WTC11 (cell line): Measurements from ENCODE around the gene ABHD16A. TPM values are rescaled to one million over a fixed set of nuclear protein-coding genes. Genes with fewer than 3 reads are reported as not detected.

Source experiments
- ATAC-seq: fragments of 200-7000 bp; cut with Tn5 transposase; 2 replicates; pipeline ENCODE4 v1.10.0; 2021; ENCODE audit warnings: mild to moderate bottlenecking, moderate library complexity
- CTCF ChIA-PET: fragments of 300-600 bp; sonication (Branson Sonifier 250); formaldehyde crosslinking; loops from one replicate; lab custom pipeline; 2021; ENCODE audit warnings: antibody characterized with exemption; lab: Charles Lee
- POLR2A ChIA-PET: fragments of 350-600 bp; sonication (Branson Sonifier 250); formaldehyde crosslinking; loops from one replicate; lab custom pipeline; 2021; ENCODE audit warnings: antibody characterized with exemption; lab: Charles Lee
- DNase-seq: peaks from one replicate; pipeline ENCODE4 v3.0.0; 2021; ENCODE audit warnings: low spot score
- H3K27ac Mint-ChIP-seq: 2 replicates; pipeline ENCODE4 v1.8.0; 2021; ENCODE audit warnings: mixed read lengths
- H3K27me3 Mint-ChIP-seq: 2 replicates; pipeline ENCODE4 v1.8.0; 2021; ENCODE audit warnings: low read depth, mild to moderate bottlenecking, moderate library complexity, mixed read lengths
- H3K36me3 Mint-ChIP-seq: 2 replicates; pipeline ENCODE4 v1.8.0; 2021; ENCODE audit warnings: mixed read lengths
- H3K4me1 Mint-ChIP-seq: 2 replicates; pipeline ENCODE4 v1.8.0; 2022; ENCODE audit warnings: mixed read lengths
- H3K4me3 Mint-ChIP-seq: 2 replicates; pipeline ENCODE4 v1.8.0; 2021; ENCODE audit warnings: mild to moderate bottlenecking, moderate library complexity, mixed read lengths
- H3K9me3 Mint-ChIP-seq: 2 replicates; pipeline ENCODE4 v1.8.0; 2021; ENCODE audit warnings: mixed read lengths
- CREM ChIP-seq: sonication (generic); formaldehyde crosslinking; IDR thresholded peaks from 2 replicates; pipeline ENCODE4 v1.8.1; 2022; ENCODE audit warnings: mild to moderate bottlenecking, missing genetic modification reagents, moderate library complexity
- E2F1 ChIP-seq: sonication (generic); formaldehyde crosslinking; IDR thresholded peaks from 2 replicates; pipeline ENCODE4 v1.8.0; 2022; ENCODE audit warnings: mild to moderate bottlenecking, missing genetic modification reagents
- ELF4 ChIP-seq: sonication (generic); formaldehyde crosslinking; IDR thresholded peaks from 2 replicates; pipeline ENCODE4 v1.8.1; 2022; ENCODE audit warnings: low read depth, mild to moderate bottlenecking, moderate library complexity, missing genetic modification reagents
- ESRRA ChIP-seq: sonication (generic); formaldehyde crosslinking; IDR thresholded peaks from 2 replicates; pipeline ENCODE4 v1.8.1; 2022; ENCODE audit warnings: mild to moderate bottlenecking, missing genetic modification reagents, borderline replicate concordance
- FOXK1 ChIP-seq: sonication (generic); formaldehyde crosslinking; IDR thresholded peaks from 2 replicates; pipeline ENCODE4 v1.8.0; 2022; ENCODE audit warnings: mild to moderate bottlenecking, moderate library complexity, missing genetic modification reagents
- GABPB1 ChIP-seq: sonication (generic); formaldehyde crosslinking; IDR thresholded peaks from 2 replicates; pipeline ENCODE4 v1.8.1; 2023; ENCODE audit warnings: mild to moderate bottlenecking, missing genetic modification reagents
- GRHL2 ChIP-seq: fragments of 250-450 bp; sonication (Bioruptor Pico); IDR thresholded peaks from 2 replicates; pipeline ENCODE4 v1.8.0; 2022; ENCODE audit warnings: mild to moderate bottlenecking, moderate library complexity; ENCODE audit not compliant: insufficient replicate concordance, severe bottlenecking
- HMGA2 ChIP-seq: fragments of 250-450 bp; sonication (Bioruptor Pico); IDR thresholded peaks from 2 replicates; pipeline ENCODE4 v1.4.0; 2021; ENCODE audit warnings: mild to moderate bottlenecking, moderate library complexity
- HMGXB4 ChIP-seq: sonication (generic); formaldehyde crosslinking; IDR thresholded peaks from 2 replicates; pipeline ENCODE4 v1.8.1; 2023; ENCODE audit warnings: mild to moderate bottlenecking, moderate library complexity, missing genetic modification reagents
- IRF2 ChIP-seq: sonication (generic); formaldehyde crosslinking; IDR thresholded peaks from 2 replicates; pipeline ENCODE4 v1.8.0; 2022; ENCODE audit warnings: low read depth, missing genetic modification reagents, borderline replicate concordance
- JUN ChIP-seq: sonication (generic); formaldehyde crosslinking; IDR thresholded peaks from 2 replicates; pipeline ENCODE4 v1.8.0; 2023; ENCODE audit warnings: mild to moderate bottlenecking, missing genetic modification reagents
- MLX ChIP-seq: sonication (generic); formaldehyde crosslinking; IDR thresholded peaks from 2 replicates; pipeline ENCODE4 v1.8.1; 2023; ENCODE audit warnings: mild to moderate bottlenecking, missing genetic modification reagents, moderate library complexity
- PREB ChIP-seq: sonication (generic); formaldehyde crosslinking; IDR thresholded peaks from 2 replicates; pipeline ENCODE4 v1.8.1; 2022; ENCODE audit warnings: mild to moderate bottlenecking, missing genetic modification reagents, moderate library complexity, borderline replicate concordance
- RORB ChIP-seq: fragments of 250-450 bp; sonication (Bioruptor Pico); IDR thresholded peaks from 2 replicates; pipeline ENCODE4 v1.9.0; 2021; ENCODE audit warnings: mild to moderate bottlenecking
- SOX15 ChIP-seq: fragments of 250-450 bp; sonication (Bioruptor Pico); IDR thresholded peaks from 2 replicates; pipeline ENCODE4 v1.9.0; 2021; ENCODE audit warnings: mild to moderate bottlenecking
- SP1 ChIP-seq: sonication (generic); formaldehyde crosslinking; conservative IDR thresholded peaks from 2 replicates; pipeline ENCODE4 v1.8.1; 2022; ENCODE audit warnings: missing genetic modification reagents
- STAT6 ChIP-seq: sonication (generic); formaldehyde crosslinking; conservative IDR thresholded peaks from 2 replicates; pipeline ENCODE4 v1.8.1; 2023; ENCODE audit warnings: mild to moderate bottlenecking, low read depth, missing genetic modification reagents, moderate library complexity
- TEAD1 ChIP-seq: sonication (generic); formaldehyde crosslinking; IDR thresholded peaks from 2 replicates; pipeline ENCODE4 v1.8.0; 2022; ENCODE audit warnings: mild to moderate bottlenecking, missing genetic modification reagents
- ZNF263 ChIP-seq: sonication (generic); formaldehyde crosslinking; IDR thresholded peaks from 2 replicates; pipeline ENCODE4 v1.8.1; 2022; ENCODE audit warnings: low read depth, mild to moderate bottlenecking, moderate library complexity, missing genetic modification reagents
- ZNF423 ChIP-seq: fragments of 250-450 bp; sonication (Bioruptor Pico); IDR thresholded peaks from 2 replicates; pipeline ENCODE4 v2.1.2; 2022; ENCODE audit warnings: mild to moderate bottlenecking, moderate library complexity
- total RNA-seq: library from RNA; stranded (reverse); gene quantifications from 3 replicates; pipeline ENCODE4 v1.2.3, GENCODE V29; 2021
- TF ChIP-seq, protein P1 (sequence below): sonication (generic); formaldehyde crosslinking; IDR thresholded peaks from 2 replicates; pipeline ENCODE4 v1.8.1; 2022; ENCODE audit warnings: mild to moderate bottlenecking, moderate library complexity, missing genetic modification reagents
- TF ChIP-seq, protein P2 (sequence below): fragments of 250-450 bp; sonication (Bioruptor Pico); IDR thresholded peaks from 2 replicates; pipeline ENCODE4 v1.8.0; 2021; ENCODE audit warnings: mild to moderate bottlenecking

The ABHD16A gene
- total RNA-seq, 1 experiment from 2014 or later, result 28.6 TPM

DNA sequence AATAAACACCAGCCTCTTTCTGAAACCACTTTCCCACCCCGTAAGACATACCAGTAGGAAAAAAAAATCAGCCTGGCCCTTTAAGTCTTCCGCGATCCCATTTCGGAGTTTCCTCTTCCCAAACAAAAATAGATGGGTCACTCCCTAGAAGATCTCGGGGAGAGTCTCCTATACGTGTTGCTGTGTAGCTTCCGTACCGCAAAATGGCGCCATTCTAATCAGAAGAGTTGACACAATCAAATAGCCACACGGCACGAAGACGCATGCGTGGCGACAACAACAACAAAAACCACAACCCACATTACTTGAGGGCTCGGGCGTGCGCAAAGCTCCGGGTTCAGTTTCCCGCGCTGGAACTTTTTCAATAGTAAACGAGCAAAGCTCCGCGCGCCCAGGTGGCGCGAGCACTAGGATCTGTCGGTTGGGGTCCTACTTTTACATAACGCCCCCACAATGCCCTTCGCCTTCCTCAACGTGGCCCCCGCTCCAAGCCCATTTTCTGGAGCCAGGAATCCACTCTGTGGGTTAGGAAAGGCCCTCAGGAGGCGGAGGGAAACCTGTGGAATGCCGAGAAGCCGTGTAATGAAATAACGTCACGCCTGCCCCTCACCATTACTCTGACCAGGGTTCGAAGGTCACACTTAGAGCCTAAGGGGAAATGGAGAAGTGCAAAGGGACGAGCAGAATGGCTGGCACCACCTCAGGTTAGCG, 38.2 kb downstream of the ABHD16A start, which contains the start of gene GPANK1:
GPANK1 (minus strand) TSS at position 208 of the 711 bp plus-strand sequence. CDS start 519 bp downstream, outside the sequence.
- H3K27me3 Mint-ChIP-seq, result no peaks in the 10 kb centered on the region
- H3K9me3 Mint-ChIP-seq, result no peaks in the 10 kb centered on the region
- DNase-seq (peak; percentile 64), ATAC-seq (peak; percentile 12)
- peak within 1 kb of the TSS; percentile 91 for H3K4me3 Mint-ChIP-seq
- POLR2A ChIA-PET, result interaction anchor here (0.8 to 1.6 kb wide), 13 partner anchors 11 to 198 kb away, joined by 3 to 9 read pairs (median 3); partner anchors contain the start of genes ABHD16A, BAG6, DDAH2 and DDX39B
- CTCF ChIA-PET, result interaction anchor here (0.5 to 1.8 kb wide), 13 partner anchors 12 to 127 kb away, joined by 3 to 7 read pairs (median 4); partner anchors contain the start of genes ATP6V1G2, BAG6 and DDAH2
- H3K4me1 Mint-ChIP-seq, result peaks cover 34% of the 10 kb centered on the region
- peak within 1 kb of the TSS; percentile 98 for H3K27ac Mint-ChIP-seq
- TF ChIP-seq JUN (CRISPR knock-in tag) (0 out of 2 replicates have a peak, but pooled peaks have one; percentile 11), MLX (CRISPR knock-in tag) (no peak), ZNF423 (no peak), TEAD1 (CRISPR knock-in tag) (0 out of 2 replicates have a peak, but pooled peaks have one; percentile 36), HMGA2 (CRISPR knock-in tag) (no peak), FOXK1 (peak; percentile 69; the same call in 1 of the 2 replicates), GABPB1 (CRISPR knock-in tag) (no peak), PREB (CRISPR knock-in tag) (no peak), SP1 (0 out of 2 replicates have a peak, but pooled peaks have one; percentile 16), GRHL2 (no peak), IRF2 (CRISPR knock-in tag) (no peak), CREM (peak; percentile 20; the same call in 1 of the 2 replicates), HMGXB4 (0 out of 2 replicates have a peak, but pooled peaks have one; percentile 12)
- TF ChIP-seq, protein P1, sequence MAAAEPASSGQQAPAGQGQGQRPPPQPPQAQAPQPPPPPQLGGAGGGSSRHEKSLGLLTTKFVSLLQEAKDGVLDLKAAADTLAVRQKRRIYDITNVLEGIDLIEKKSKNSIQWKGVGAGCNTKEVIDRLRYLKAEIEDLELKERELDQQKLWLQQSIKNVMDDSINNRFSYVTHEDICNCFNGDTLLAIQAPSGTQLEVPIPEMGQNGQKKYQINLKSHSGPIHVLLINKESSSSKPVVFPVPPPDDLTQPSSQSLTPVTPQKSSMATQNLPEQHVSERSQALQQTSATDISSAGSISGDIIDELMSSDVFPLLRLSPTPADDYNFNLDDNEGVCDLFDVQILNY (CRISPR knock-in tag), result 0 out of 2 replicates have a peak, but pooled peaks have one; percentile 5
- TF ChIP-seq, protein P2, sequence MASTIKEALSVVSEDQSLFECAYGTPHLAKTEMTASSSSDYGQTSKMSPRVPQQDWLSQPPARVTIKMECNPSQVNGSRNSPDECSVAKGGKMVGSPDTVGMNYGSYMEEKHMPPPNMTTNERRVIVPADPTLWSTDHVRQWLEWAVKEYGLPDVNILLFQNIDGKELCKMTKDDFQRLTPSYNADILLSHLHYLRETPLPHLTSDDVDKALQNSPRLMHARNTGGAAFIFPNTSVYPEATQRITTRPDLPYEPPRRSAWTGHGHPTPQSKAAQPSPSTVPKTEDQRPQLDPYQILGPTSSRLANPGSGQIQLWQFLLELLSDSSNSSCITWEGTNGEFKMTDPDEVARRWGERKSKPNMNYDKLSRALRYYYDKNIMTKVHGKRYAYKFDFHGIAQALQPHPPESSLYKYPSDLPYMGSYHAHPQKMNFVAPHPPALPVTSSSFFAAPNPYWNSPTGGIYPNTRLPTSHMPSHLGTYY (CRISPR knock-in tag), result no peak
- peaks cover 54% of the 10 kb centered on the region for H3K36me3 Mint-ChIP-seq

GRCh38 chr6:31663961-31664789, 38.9 kb downstream of the ABHD16A start:
- CTCF ChIA-PET, result interaction anchor here (0.5 to 1.8 kb wide), 15 partner anchors 11 to 130 kb away, joined by 3 to 7 read pairs (median 4); partner anchors contain the start of genes ATP6V1G2, BAG6 and DDAH2
- H3K36me3 Mint-ChIP-seq, result peaks cover 47% of the 10 kb centered on the region
- POLR2A ChIA-PET, result interaction anchor here (0.8 to 1.6 kb wide), 13 partner anchors 10 to 199 kb away, joined by 3 to 9 read pairs (median 3); partner anchors contain the start of genes ABHD16A, BAG6, DDAH2 and DDX39B
- H3K4me3 Mint-ChIP-seq, result peak overlapping the region; percentile 91
- H3K27ac Mint-ChIP-seq, result peak overlapping the region; percentile 98
- H3K4me1 Mint-ChIP-seq, result peaks cover 41% of the 10 kb centered on the region
- ATAC-seq (no peak), DNase-seq (no peak)
- no peaks in the 10 kb centered on the region for H3K27me3 Mint-ChIP-seq
- H3K9me3 Mint-ChIP-seq, result no peaks in the 10 kb centered on the region
- TF ChIP-seq ZNF263 (CRISPR knock-in tag), result no peak
- no peak for TF ChIP-seq STAT6 (CRISPR knock-in tag)
- no peak for TF ChIP-seq ELF4
- no peak for TF ChIP-seq ESRRA
- no peak for TF ChIP-seq SOX15 (CRISPR knock-in tag)
- no peak for TF ChIP-seq RORB (CRISPR knock-in tag)
- TF ChIP-seq GRHL2, result no peak
- TF ChIP-seq E2F1 (CRISPR knock-in tag), result no peak
